ENCODE data around the gene SHC2.
"Not testable (repeated sequence)": the region's sequence is repeated elsewhere in the genome, so short reads cannot be mapped to it uniquely, and the experiment has no call there.

SHC2 gene

GRCh38 chr19:392375-392970 is 68.4 kb downstream of the SHC2 start:
- FAIRE-seq, result no peak
- no peak for DNase-seq (ENCODE audit: insufficient read length, low spot score)

- FAIRE-seq (no peak), DNase-seq (ENCODE audit: insufficient read length, low spot score) (no peak)
These were observed 69.0 kb downstream of the SHC2 start for GRCh38 chr19:391726-392374.

- FAIRE-seq, result no peak
- no peak for DNase-seq (ENCODE audit: insufficient read length, low spot score)
These were observed 69.7 kb downstream of the SHC2 start for GRCh38 chr19:391207-391557.

DNA sequence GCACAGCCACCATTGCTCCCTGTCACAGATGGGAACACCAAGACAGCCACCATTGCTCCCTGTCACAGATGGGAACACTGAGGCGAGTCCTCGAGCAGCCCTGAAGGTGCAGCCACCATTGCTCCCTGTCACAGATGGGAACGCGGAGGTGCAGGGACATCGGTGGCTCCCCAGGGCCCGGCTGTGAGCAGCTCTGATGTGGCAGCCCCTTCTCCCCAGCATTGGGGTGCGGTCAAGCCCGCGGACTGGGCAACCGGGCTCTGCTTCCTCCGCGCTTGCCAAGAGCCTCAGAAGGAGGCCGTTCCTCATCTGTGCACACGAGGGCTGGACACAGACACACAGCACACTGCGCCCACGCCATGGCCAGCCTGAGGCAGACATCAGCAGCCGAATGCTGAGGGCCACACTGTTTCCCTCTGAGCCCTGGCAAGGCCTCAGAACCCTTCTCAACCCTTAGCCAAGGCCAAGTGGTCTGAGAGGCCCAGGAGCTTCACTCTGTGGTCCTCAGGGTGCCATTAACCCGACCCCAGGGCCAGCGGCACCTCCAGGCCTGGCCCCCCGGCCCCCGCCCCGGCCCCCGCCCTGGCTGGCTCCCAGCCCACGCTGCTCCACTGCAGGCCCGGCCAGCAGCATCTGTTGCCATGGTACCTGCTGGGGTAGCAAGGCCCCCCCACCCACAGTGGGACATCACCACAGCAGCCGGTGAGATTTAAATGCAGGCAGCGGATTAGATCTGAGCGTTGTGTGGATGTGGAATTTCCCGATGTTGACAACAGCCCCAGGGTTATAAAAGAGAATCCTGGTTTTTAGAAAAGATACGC is 70.2 kb downstream of the SHC2 start:
- DNase-seq (ENCODE audit: insufficient read length, low spot score) (no peak), FAIRE-seq (no peak)

DNA sequence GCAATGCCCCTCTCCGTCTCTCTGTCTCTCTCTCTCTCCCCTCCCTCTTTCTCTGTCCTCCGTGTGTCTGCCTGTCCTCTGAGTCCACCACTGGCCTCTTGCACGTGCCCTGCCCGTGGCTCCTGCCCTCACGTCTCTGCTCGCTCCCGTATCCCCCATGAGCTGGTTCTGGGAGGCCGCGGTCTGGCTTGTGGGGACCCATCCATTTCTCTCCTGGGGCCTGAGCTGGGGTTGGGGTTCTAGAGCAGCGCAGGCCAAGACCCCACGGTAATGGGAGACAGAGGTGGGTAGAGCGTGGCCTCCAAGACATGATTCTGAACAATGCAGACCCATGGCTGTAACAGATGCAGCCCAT is 70.9 kb downstream of the SHC2 start:
- no peak for DNase-seq (ENCODE audit: insufficient read length, low spot score)
- FAIRE-seq, result no peak

GRCh38 chr19:389255-389934 is 71.4 kb downstream of the SHC2 start:
- DNase-seq (ENCODE audit: insufficient read length, low spot score) (no peak), FAIRE-seq (no peak)

DNA sequence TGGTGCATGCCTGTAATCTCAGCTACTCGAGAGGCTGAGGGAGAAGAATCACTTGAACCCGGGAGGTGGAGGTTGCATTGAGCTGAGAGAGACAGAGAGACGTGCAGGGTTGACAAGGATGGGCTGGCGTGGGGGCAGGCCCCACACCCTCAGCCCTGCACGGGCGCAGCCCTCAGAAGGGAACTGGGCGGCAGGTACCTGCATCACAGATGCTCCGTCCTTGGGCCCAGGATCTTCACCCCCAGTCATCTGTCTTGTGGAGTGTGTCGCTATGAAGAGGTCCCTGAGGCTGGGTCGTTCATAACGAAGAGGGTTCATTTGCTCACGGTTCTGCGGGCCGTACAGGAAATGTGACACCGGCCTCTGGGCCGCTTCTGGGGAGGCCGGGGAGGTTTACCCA is 72.1 kb downstream of the SHC2 start:
- DNase-seq (ENCODE audit: insufficient read length, low spot score), result no peak
- no peak for FAIRE-seq

- DNase-seq (ENCODE audit: insufficient read length, low spot score) (no peak), FAIRE-seq (no peak)
These were observed 73.1 kb downstream of the SHC2 start for GRCh38 chr19:387777-388176.

DNA sequence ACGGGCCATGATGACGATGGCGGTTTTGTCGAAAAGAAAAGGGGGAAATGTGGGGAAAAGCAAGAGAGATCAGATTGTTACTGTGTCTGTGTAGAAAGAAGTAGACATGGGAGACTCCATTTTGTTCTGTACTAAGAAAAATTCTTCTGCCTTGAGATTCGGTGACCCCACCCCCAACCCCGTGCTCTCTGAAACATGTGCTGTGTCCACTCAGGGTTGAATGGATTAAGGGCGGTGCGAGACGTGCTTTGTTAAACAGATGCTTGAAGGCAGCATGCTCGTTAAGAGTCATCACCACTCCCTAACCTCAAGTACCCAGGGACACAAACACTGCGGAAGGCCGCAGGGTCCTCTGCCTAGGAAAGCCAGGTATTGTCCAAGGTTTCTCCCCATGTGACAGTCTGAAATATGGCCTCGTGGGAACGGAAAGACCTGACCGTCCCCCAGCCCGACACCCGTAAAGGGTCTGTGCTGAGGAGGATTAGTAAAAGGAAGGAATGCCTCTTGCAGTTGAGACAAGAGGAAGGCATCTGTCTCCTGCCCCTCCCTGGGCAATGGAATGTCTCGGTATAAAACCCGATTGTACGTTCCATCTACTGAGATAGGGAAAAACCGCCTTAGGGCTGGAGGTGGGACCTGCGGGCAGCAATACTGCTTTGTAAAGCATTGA is 74.1 kb downstream of the SHC2 start:
- FAIRE-seq; DNase-seq (ENCODE audit: insufficient read length, low spot score): not testable (repeated sequence)

DNA sequence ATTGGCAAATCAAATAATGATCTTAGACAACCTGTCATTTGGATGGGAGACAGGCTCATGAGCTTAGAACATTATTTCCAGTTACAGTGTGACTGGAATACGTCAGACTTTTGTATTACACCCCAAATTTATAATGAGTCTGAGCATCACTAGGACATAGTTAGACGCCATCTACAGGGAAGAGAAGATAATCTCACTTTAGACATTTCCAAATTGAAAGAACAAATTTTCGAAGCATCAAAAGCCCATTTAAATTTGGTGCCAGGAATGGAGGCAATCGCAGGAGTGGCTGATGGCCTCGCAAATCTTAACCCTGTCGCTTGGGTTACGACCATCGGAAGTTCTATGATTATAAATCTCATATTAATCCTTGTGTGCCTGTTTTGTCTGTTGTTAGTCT is 74.6 kb downstream of the SHC2 start:
- not testable (repeated sequence) for FAIRE-seq; DNase-seq (ENCODE audit: insufficient read length, low spot score)

- FAIRE-seq, result no peak
- DNase-seq (ENCODE audit: insufficient read length, low spot score), result no peak
These were observed 76.0 kb downstream of the SHC2 start for GRCh38 chr19:384799-385169.

GRCh38 chr19:383922-384798 is 76.7 kb downstream of the SHC2 start:
- FAIRE-seq (no peak), DNase-seq (ENCODE audit: insufficient read length, low spot score) (no peak)

DNA sequence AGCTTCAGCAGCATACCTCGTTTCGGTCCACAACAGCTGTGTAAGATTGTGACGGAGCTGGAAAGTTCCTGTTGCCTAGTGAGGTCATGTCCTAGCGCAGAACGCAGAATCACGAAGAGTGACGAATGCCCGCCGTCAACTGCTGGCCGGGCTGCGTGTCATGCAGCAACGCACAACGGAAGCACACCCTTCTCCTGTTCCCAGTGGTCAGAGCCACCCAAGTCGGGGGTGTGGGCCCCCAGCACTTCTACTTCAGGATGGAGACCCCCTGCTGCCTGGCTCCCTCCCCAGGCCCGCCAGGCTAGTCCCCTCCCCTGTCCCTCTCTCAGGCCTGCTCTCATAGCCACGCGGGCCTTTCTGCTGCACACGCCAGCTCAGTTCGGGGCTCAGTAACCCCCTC is 77.8 kb downstream of the SHC2 start:
- no peak for FAIRE-seq
- DNase-seq (ENCODE audit: insufficient read length, low spot score), result no peak

GRCh38 chr19:382578-382977 is 78.3 kb downstream of the SHC2 start:
- FAIRE-seq; DNase-seq (ENCODE audit: insufficient read length, low spot score): not testable (repeated sequence)

DNA sequence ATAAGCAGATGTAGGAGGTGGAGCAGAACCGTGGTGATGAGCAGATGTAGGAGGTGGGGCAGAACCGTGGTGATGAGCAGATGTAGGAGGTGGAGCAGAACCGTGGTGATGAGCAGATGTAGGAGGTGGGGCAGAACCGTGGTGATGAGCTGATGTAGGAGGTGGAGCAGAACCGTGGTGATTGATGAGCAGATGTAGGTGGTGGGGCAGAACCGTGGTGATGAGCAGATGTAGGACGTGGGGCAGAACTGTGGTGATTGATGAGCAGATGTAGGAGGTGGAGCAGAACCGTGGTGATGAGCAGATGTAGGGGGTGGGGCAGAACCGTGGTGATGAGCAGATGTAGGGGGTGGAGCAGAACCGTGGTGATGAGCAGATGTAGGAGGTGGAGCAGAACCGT is 78.9 kb downstream of the SHC2 start:
- FAIRE-seq, result not testable (repeated sequence)

DNA sequence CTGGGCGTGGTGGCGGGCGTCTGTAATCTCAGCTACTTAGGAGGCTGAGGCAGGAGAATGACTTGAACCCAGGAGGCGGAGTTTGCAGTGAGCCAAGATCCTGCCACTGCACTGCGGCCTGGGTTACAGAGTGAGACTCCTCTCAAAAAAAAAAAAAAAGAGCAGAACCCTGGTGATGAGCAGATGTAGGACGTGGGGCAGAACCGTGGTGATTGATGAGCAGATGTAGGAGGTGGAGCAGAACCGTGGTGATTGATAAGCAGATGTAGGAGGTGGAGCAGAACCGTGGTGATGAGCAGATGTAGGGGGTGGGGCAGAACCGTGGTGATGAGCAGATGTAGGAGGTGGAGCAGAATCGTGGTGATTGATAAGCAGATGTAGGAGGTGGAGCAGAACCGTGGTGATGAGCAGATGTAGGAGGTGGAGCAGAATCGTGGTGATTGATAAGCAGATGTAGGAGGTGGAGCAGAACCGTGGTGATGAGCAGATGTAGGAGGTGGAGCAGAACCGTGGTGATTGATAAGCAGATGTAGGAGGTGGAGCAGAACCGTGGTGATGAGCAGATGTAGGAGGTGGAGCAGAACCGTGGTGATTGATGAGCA is 80.1 kb downstream of the SHC2 start:
- not testable (repeated sequence) for FAIRE-seq; DNase-seq (ENCODE audit: insufficient read length, low spot score)

More for the DNA sequence above, 78.9 kb downstream of the SHC2 start:
- DNase-seq (ENCODE audit: insufficient read length, low spot score), result not testable (repeated sequence)

GRCh38 chr19:379796-380195 is 81.0 kb downstream of the SHC2 start:
- DNase-seq (ENCODE audit: insufficient read length, low spot score), result no peak
- no peak for FAIRE-seq

GRCh38 chr19:378706-379105 is 82.1 kb downstream of the SHC2 start:
- FAIRE-seq (no peak), DNase-seq (ENCODE audit: insufficient read length, low spot score) (no peak)

DNA sequence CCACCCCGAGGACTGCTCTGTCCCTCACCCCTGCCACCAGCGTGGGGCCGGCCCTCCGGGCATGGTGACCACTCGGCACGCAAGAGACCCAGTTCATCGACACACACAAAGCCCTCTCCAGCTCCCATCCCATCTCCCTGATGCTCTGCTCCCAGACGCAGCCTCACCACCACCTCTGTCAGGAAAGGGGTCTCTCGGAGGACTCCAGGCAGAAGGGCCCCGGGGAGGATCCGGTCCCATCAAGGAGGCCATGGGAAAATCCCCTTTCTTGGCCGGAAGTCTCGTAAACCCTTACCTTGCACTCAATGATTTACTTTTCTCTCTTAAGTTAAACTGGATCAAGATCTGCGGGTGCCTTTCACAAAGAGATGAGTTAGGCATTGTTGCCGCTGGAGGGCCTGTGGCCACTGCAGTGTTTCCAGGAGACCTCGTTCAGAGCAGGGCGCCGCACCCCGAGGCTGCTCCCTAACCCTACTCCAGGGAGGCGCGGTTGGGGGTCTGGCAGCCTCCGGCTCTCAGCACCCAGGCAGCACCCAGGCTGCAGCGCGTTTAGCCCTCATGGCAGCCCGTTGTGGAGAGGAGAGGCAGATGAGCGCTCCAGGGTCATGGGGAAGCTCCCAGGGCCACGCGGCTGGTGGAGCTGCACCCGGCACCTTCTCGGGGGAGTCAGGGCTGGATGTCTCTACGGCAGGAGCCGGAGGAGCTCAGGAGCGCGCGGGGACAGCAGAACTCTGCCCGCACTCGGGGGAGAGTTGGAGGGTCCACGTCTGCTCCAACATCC is 82.8 kb downstream of the SHC2 start:
- DNase-seq (ENCODE audit: insufficient read length, low spot score), result no peak
- FAIRE-seq, result no peak

Data from GM19239 (cell line).